ENCODE data around the gene NOTUM. TPM values are rescaled to one million over a fixed set of nuclear protein-coding genes. Genes with fewer than 3 reads are reported as not detected.

The NOTUM gene
- total and polyA plus RNA-seq, 2 donors (not counting 1 experiment from before 2014, with no cell fraction given) = 0.02 to 0.50 TPM

DNA sequence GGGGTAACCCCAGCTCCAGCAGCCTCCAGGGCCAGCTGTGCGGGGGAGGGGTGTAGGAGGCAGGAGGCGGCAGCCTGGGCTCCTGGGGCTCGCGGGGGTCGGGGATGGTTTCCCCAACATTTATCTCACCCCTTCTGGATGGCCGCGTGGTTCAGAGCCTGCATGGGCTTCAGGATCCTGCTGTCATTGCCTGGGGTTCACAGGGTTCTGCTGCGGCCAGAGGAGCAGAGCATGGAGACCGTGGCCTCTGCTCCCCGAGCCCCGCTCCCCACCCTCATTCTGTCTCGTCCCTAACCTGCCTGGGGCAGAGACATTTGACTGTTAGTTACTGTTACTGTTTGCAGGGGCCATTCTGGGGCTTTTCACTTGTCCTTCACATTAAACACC, 18.8 kb downstream of the NOTUM start:
- TF ChIP-seq, protein P1, sequence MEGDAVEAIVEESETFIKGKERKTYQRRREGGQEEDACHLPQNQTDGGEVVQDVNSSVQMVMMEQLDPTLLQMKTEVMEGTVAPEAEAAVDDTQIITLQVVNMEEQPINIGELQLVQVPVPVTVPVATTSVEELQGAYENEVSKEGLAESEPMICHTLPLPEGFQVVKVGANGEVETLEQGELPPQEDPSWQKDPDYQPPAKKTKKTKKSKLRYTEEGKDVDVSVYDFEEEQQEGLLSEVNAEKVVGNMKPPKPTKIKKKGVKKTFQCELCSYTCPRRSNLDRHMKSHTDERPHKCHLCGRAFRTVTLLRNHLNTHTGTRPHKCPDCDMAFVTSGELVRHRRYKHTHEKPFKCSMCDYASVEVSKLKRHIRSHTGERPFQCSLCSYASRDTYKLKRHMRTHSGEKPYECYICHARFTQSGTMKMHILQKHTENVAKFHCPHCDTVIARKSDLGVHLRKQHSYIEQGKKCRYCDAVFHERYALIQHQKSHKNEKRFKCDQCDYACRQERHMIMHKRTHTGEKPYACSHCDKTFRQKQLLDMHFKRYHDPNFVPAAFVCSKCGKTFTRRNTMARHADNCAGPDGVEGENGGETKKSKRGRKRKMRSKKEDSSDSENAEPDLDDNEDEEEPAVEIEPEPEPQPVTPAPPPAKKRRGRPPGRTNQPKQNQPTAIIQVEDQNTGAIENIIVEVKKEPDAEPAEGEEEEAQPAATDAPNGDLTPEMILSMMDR (conservative IDR thresholded peaks at IDR 0.05 in 1 of 2, IDR thresholded peaks at IDR 0.05 in 1 of 2; ENCODE audit: low read depth in 1 of 2, low read length in 2 of 2) = no peak
- no peak for TF ChIP-seq EZH2 (IDR thresholded peaks at IDR 0.05; ENCODE audit: low read length, missing control alignments)
- Histone ChIP-seq H4K20me1 (ENCODE audit: control insufficient read depth, extremely low read depth, insufficient read depth, low read length) (no peaks in the 10 kb centered on the region), H3K4me2 (ENCODE audit: extremely low read depth, insufficient read depth, low read length) (no peak overlapping the region), H3K9ac (ENCODE audit: insufficient read depth, low read length) (no peak overlapping the region), H3K27ac (ENCODE audit: insufficient read depth, low read length) (no peak overlapping the region), H3K4me3 (replicated peaks in 1 of 4; ENCODE audit: control extremely low read depth in 1 of 4, insufficient read depth in 1 of 4, low read depth in 3 of 4, low read length in 4 of 4) (no peak overlapping the region), H3K4me1 (ENCODE audit: control insufficient read depth, extremely low read depth, insufficient read depth, low read length) (no peaks in the 10 kb centered on the region), H3K9me3 (ENCODE audit: control insufficient read depth, insufficient read depth, low read depth, low read length) (no peaks in the 10 kb centered on the region), H3K36me3 (ENCODE audit: control insufficient read depth, insufficient read depth, low read length) (no peaks in the 10 kb centered on the region), H3K79me2 (ENCODE audit: control insufficient read depth, insufficient read depth, low read length) (no peaks in the 10 kb centered on the region), H2AFZ (ENCODE audit: low read length) (no peak overlapping the region), H3K27me3 (ENCODE audit: control insufficient read depth, insufficient read depth, low read length) (peaks cover 10% of the 10 kb centered on the region)
- DNase-seq (ENCODE audit: low read depth in 2 of 2) = no peak

DNA sequence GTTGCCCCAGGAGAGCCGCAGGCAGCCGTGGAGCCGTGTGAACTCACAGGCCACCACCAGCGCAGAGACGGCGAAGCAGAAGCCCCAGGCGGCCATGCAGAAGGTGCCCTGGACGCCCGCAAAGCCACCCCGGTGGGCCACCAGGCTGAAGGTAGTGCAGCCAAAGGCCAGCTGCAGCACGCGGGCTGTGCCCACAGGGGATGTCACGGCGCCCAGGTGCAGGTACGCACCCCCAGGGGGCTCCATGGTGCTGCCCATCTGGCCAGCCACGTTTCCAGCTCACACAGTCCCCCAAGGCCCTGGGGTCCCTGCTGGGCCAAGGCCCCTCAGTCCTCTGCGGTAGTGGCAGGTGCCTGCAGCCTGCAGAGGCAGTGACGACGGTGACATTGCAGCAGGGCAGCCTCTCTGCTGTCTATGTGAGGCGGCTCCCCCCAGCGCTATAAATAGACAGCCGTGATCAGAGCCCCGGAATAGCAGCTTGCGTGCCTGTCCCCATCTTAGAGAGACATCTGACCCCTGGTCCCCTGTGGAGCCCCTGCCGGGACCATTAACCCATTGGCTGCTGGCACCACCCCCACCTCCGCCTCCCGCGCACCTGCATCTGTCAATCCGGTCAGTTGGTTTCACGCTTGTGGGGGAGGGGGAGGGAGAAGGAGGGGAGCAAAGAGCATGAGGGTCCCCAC, 19.4 kb downstream of the NOTUM start:
- H3K4me2 ChIP-seq (ENCODE audit: extremely low read depth, insufficient read depth, low read length) = no peak overlapping the region
- H3K4me3 ChIP-seq (replicated peaks in 1 of 4; ENCODE audit: control extremely low read depth in 1 of 4, insufficient read depth in 1 of 4, low read depth in 3 of 4, low read length in 4 of 4) = no peak overlapping the region
- H3K4me1 ChIP-seq (ENCODE audit: control insufficient read depth, extremely low read depth, insufficient read depth, low read length) = no peaks in the 10 kb centered on the region
- no peak for DNase-seq (ENCODE audit: low read depth in 2 of 2)
- H3K9me3 ChIP-seq (ENCODE audit: control insufficient read depth, insufficient read depth, low read depth, low read length) = no peaks in the 10 kb centered on the region
- H3K9ac ChIP-seq (ENCODE audit: insufficient read depth, low read length) = no peak overlapping the region
- H4K20me1 ChIP-seq (ENCODE audit: control insufficient read depth, extremely low read depth, insufficient read depth, low read length) = no peaks in the 10 kb centered on the region
- H3K27me3 ChIP-seq (ENCODE audit: control insufficient read depth, insufficient read depth, low read length) = peaks cover 10% of the 10 kb centered on the region
- no peaks in the 10 kb centered on the region for H3K79me2 ChIP-seq (ENCODE audit: control insufficient read depth, insufficient read depth, low read length)
- no peak overlapping the region for H3K27ac ChIP-seq (ENCODE audit: insufficient read depth, low read length)
- TF ChIP-seq, protein P1 (conservative IDR thresholded peaks at IDR 0.05 in 1 of 2, IDR thresholded peaks at IDR 0.05 in 1 of 2; ENCODE audit: low read depth in 1 of 2, low read length in 2 of 2) = no peak
- no peak for TF ChIP-seq EZH2 (IDR thresholded peaks at IDR 0.05; ENCODE audit: low read length, missing control alignments)
- H2AFZ ChIP-seq (ENCODE audit: low read length) = no peak overlapping the region
- H3K36me3 ChIP-seq (ENCODE audit: control insufficient read depth, insufficient read depth, low read length) = no peaks in the 10 kb centered on the region

DNA sequence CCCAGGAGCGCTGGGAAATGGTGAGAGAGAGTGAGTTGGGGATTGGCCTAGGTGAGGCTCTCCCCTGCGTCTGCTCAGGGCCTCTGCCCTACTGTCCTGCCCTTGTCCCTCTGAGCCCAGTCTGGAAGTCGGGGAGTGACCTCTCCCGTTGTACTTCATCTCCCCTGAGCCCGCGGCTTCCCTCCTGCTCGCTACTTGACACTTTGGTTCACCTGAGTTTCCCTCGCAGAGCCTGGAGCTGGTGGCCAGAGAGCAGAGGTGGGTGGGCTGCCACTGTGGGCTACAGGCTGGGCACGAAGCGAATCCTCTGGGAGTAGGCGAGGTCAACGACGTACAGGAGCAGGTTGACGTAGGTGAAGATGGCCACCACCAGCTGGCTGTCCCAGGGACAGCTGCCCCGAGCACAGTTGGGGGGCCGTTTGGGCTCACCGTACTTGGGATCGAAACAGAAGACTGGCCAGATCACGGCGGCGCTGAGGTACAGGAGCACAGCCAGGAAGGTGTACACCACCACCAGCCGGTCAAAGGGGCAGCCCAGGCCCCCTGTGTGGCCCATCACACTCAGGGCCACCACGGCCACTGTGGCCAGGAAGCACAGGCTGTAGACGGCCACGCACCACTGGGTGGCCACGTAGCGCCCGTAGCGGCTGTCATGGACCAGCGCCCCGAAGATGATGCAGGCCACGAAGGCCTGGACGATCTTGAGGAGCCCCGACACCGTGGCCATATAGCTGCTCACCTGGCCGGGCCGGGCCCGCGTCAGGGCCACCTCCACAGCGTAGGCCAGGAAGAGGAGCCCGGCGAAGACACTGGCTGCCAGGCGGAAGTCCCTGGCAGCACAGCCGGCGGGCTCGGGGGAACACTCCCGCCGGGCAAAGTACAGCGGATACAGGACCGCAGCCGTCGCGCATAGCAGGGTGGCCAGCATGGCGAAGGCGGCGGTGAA, 20.2 kb downstream of the NOTUM start:
- Histone ChIP-seq H3K36me3 (ENCODE audit: control insufficient read depth, insufficient read depth, low read length) (no peaks in the 10 kb centered on the region), H3K27ac (ENCODE audit: insufficient read depth, low read length) (no peak overlapping the region), H2AFZ (ENCODE audit: low read length) (no peak overlapping the region), H3K4me3 (replicated peaks in 1 of 4; ENCODE audit: control extremely low read depth in 1 of 4, insufficient read depth in 1 of 4, low read depth in 3 of 4, low read length in 4 of 4) (no peak overlapping the region), H3K79me2 (ENCODE audit: control insufficient read depth, insufficient read depth, low read length) (no peaks in the 10 kb centered on the region), H3K9ac (ENCODE audit: insufficient read depth, low read length) (no peak overlapping the region), H3K4me1 (ENCODE audit: control insufficient read depth, extremely low read depth, insufficient read depth, low read length) (peaks cover 1% of the 10 kb centered on the region), H3K27me3 (ENCODE audit: control insufficient read depth, insufficient read depth, low read length) (peaks cover 10% of the 10 kb centered on the region), H3K9me3 (ENCODE audit: control insufficient read depth, insufficient read depth, low read depth, low read length) (no peaks in the 10 kb centered on the region), H3K4me2 (ENCODE audit: extremely low read depth, insufficient read depth, low read length) (no peak overlapping the region), H4K20me1 (ENCODE audit: control insufficient read depth, extremely low read depth, insufficient read depth, low read length) (no peaks in the 10 kb centered on the region)
- DNase-seq (ENCODE audit: low read depth in 2 of 2) = no peak
- TF ChIP-seq, protein P1 (conservative IDR thresholded peaks at IDR 0.05 in 1 of 2, IDR thresholded peaks at IDR 0.05 in 1 of 2; ENCODE audit: low read depth in 1 of 2, low read length in 2 of 2) = no peak
- no peak for TF ChIP-seq EZH2 (IDR thresholded peaks at IDR 0.05; ENCODE audit: low read length, missing control alignments)
